RWPE2 (cell line): ENCODE measurements around the gene LRRC59.

Experiments used
- ATAC-seq: fragments of 200-7000 bp; cut with Tn5 transposase; 3 replicates; pipeline ENCODE4 v1.9.1; 2021; ENCODE audit warnings: low read depth
- DNase-seq: peaks from one replicate; pipeline ENCODE4 v3.0.0-alpha.2; 2020; ENCODE audit warnings: low spot score
- H3K27ac ChIP-seq: fragments of 450-650 bp; 2 replicates; pipeline ENCODE4 v1.5.1; 2017; ENCODE audit warnings: mild to moderate bottlenecking; ENCODE audit not compliant: poor library complexity, severe bottlenecking
- H3K27me3 ChIP-seq: fragments of 250-450 bp; sonication (Bioruptor Pico); 2 replicates; pipeline ENCODE4 v1.5.1; 2021; ENCODE audit warnings: mild to moderate bottlenecking, moderate library complexity; ENCODE audit not compliant: insufficient read depth, poor library complexity, severe bottlenecking
- H3K36me3 ChIP-seq: fragments of 250-450 bp; sonication (Bioruptor Pico); 2 replicates; pipeline ENCODE4 v1.5.1; 2020; ENCODE audit warnings: low read depth, mild to moderate bottlenecking, moderate library complexity
- H3K4me1 ChIP-seq: fragments of 250-450 bp; sonication (Bioruptor Pico); 2 replicates; pipeline ENCODE4 v1.5.1; 2021; ENCODE audit warnings: mild to moderate bottlenecking, moderate library complexity; ENCODE audit not compliant: insufficient read depth, poor library complexity, severe bottlenecking
- H3K4me3 ChIP-seq: fragments of 250-450 bp; sonication (Bioruptor Pico); 2 replicates; pipeline ENCODE4 v1.5.1; 2021; ENCODE audit warnings: mild to moderate bottlenecking, moderate library complexity; ENCODE audit not compliant: severe bottlenecking
- H3K9me3 ChIP-seq: fragments of 250-450 bp; sonication (Bioruptor Pico); 2 replicates; pipeline ENCODE4 v1.5.1; 2021; ENCODE audit warnings: mild to moderate bottlenecking, moderate library complexity; ENCODE audit not compliant: severe bottlenecking
- TF ChIP-seq, protein P1 (sequence below): fragments of 450-650 bp; IDR thresholded peaks from one replicate; pipeline ENCODE4 v1.5.1; 2017; ENCODE audit warnings: mild to moderate bottlenecking, moderate library complexity; ENCODE audit not compliant: poor library complexity, severe bottlenecking

The LRRC59 gene

DNA sequence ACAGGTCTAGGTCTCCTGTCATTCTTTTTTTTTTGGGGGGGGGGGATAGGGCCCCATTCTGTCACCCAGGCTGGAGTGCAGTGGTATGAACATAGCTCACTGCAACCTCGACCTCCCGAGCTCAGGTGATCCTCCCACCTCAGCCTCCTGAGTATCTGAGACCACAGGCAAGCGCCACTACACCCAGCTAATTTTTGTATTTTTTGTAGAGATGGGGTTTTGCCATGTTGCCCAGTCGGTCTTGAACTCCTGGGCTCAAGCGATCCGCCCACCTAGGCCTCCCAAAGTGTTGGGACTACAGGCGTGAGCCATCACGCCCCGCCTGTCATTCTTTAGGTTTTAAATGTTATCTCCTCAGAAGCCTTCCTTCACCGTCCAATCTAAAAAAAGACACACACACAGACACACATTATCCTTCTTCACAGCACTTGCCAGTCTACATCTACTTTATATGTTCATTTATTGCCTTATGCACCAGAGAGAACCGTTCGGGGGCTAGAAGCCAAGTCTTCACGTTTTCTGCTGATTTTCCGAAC, 25.0 kb downstream of the LRRC59 start:
- Histone ChIP-seq H3K27ac (peak overlapping the region; percentile 75), H3K36me3 (peaks cover 66% of the 10 kb centered on the region), H3K4me1 (peaks cover 13% of the 10 kb centered on the region), H3K27me3 (no peaks in the 10 kb centered on the region), H3K9me3 (no peaks in the 10 kb centered on the region), H3K4me3 (peak overlapping the region; percentile 88)
- TF ChIP-seq, protein P1, sequence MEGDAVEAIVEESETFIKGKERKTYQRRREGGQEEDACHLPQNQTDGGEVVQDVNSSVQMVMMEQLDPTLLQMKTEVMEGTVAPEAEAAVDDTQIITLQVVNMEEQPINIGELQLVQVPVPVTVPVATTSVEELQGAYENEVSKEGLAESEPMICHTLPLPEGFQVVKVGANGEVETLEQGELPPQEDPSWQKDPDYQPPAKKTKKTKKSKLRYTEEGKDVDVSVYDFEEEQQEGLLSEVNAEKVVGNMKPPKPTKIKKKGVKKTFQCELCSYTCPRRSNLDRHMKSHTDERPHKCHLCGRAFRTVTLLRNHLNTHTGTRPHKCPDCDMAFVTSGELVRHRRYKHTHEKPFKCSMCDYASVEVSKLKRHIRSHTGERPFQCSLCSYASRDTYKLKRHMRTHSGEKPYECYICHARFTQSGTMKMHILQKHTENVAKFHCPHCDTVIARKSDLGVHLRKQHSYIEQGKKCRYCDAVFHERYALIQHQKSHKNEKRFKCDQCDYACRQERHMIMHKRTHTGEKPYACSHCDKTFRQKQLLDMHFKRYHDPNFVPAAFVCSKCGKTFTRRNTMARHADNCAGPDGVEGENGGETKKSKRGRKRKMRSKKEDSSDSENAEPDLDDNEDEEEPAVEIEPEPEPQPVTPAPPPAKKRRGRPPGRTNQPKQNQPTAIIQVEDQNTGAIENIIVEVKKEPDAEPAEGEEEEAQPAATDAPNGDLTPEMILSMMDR = no peak
- DNase-seq (no peak), ATAC-seq (no peak; the same call in 2 of the 3 replicates)

DNA sequence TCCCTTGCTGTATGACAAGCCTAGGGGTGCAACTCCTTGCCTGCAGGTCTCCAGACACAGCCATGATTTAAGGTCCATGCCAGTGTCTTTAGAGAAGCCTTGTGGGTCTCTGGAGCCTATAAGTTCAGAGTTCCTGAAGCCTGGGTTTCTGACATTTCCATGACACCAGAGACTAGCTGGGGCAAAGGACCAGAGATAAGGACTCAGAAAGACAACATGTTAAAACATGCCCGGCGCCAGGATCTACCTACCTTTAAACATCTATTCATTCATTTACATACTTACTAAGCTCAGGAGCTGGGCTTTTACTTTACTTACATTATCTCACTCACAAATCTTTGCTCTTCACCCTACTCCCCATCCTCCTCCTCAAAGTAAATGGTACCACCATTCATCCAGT, 25.8 kb downstream of the LRRC59 start:
- Histone ChIP-seq H3K27ac (peak overlapping the region; percentile 75), H3K36me3 (peaks cover 67% of the 10 kb centered on the region), H3K4me1 (peaks cover 13% of the 10 kb centered on the region), H3K4me3 (no peak overlapping the region), H3K27me3 (no peaks in the 10 kb centered on the region), H3K9me3 (no peaks in the 10 kb centered on the region)
- ATAC-seq = no peak
- DNase-seq = no peak
- TF ChIP-seq, protein P1 = no peak

DNA sequence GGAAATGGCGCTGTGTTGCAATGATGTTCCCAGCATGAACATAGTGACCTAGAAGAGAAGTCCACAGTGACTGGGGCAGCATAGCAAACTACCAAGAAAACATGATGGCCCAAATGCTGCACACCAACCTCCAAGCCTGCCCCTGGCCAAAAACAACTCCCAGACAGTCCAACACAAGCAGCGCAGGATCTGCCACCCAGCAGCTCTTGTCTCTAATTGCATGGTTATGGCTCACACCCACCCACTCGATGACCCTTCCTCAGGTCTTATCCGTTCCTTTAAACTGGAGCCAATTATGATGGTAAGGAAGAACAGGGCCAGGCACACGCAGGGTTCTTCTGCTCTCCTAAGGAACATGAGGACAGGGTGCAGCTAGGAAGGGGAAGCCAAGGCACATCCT, 27.3 kb downstream of the LRRC59 start:
- ATAC-seq (no peak), DNase-seq (no peak)
- Histone ChIP-seq H3K27me3 (no peaks in the 10 kb centered on the region), H3K4me1 (peaks cover 13% of the 10 kb centered on the region), H3K9me3 (no peaks in the 10 kb centered on the region), H3K27ac (no peak overlapping the region), H3K4me3 (no peak overlapping the region), H3K36me3 (peaks cover 54% of the 10 kb centered on the region)
- TF ChIP-seq, protein P1 = no peak

DNA sequence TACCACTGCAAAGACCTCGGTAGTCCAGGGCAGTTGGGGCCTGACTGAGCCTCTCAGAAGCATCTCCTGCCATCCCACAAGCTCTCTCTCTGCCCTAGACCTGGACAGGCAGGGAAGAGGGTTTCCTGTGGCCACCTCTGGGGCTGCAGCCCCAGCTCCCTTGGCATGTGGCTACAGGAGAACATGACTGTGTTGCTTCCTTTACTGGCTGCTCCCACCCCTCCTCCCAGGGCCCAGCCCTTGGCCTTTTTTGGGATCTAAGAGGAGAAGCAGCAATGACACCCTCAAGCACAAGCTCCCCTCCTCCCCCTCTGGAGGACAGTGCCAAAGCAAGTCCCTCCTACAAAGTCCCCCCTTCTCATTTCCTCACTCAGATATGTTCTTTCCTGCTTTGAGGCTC, 29.9 kb downstream of the LRRC59 start:
- ATAC-seq = no peak
- TF ChIP-seq, protein P1 = no peak

DNA sequence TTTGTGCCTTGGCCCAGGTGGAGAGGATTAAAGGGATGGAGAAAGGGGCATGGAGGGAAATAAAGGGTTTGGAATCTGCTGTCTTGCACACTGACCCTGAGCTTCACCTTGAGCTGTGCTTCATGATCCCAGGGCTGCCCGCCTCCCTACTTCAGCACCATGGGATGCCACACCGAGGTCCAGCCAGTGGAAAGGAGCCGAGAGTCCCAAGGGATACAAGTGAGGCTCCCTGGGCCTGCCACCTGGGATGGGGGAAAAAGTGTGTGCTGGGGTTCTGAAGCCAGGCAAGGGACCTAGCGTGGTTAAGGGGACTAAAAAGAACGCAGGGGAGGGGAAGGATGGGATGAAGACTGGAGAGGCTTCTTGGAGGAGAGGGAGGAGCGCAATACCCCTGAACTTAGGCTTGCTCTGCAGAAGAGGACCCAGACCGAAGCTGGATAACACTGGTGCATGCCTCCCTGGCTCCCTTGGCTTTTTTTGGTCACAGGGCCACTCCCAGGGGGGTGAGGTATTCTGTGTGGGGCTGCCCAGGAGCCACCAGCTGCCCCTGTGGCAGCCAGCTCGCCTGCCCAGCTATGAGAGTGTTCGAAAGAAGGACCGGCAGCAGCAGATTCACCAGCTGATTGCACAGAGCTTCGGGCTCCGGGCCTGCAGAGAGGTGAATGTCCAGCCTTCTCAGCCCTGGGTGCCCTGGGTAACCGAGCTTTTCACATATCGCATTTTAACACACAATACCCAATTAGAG, 31.5 kb downstream of the LRRC59 start:
- TF ChIP-seq, protein P1 = no peak
- no peak for DNase-seq
- H3K27ac ChIP-seq = no peak overlapping the region
- H3K36me3 ChIP-seq = peaks cover 40% of the 10 kb centered on the region
- H3K4me1 ChIP-seq = no peaks in the 10 kb centered on the region
- no peaks in the 10 kb centered on the region for H3K9me3 ChIP-seq
- H3K27me3 ChIP-seq = no peaks in the 10 kb centered on the region
- ATAC-seq = no peak
- no peak overlapping the region for H3K4me3 ChIP-seq

More for the DNA sequence above, 29.9 kb downstream of the LRRC59 start:
- Histone ChIP-seq H3K36me3 (peaks cover 47% of the 10 kb centered on the region), H3K27ac (no peak overlapping the region), H3K27me3 (no peaks in the 10 kb centered on the region), H3K4me3 (no peak overlapping the region), H3K9me3 (no peaks in the 10 kb centered on the region), H3K4me1 (peaks cover 9% of the 10 kb centered on the region)
- DNase-seq = no peak
